ENCODE data around the gene COL8A1.

DNA sequence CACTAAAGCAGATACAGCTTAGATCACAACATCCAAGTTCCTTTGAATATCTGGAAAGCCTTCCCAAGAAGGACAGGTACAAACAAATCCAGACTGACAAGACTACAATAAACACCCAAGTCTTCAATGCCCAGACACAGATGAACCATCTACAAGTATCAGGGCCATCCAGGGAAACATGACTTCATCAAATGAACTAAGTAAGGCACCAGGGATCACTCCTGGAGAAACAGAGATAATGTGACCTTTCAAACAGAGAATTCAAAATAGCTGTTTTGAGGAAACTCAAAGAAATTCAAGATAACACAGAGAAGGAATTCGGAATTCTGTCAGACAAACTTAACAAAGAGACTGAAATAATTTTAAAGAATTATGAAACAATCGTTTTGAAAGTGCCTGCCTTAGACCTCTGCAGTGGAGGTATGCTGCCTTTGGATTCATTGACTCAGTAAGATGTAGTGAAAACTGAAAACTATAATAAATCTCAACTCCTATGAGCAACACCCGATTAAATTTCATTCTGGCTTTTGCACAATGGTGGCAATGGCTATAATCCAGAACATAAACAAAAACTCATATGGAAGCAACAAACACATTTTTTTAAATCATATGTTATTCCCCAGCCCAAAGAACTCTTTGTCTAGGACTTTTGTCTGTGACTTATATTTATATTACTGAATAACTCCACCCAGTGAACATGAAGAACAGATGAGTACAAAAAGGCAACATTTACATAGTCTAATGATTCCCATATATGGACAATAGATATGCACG is 12.6 kb upstream of the COL8A1 start:
- TF ChIP-seq, protein P1, sequence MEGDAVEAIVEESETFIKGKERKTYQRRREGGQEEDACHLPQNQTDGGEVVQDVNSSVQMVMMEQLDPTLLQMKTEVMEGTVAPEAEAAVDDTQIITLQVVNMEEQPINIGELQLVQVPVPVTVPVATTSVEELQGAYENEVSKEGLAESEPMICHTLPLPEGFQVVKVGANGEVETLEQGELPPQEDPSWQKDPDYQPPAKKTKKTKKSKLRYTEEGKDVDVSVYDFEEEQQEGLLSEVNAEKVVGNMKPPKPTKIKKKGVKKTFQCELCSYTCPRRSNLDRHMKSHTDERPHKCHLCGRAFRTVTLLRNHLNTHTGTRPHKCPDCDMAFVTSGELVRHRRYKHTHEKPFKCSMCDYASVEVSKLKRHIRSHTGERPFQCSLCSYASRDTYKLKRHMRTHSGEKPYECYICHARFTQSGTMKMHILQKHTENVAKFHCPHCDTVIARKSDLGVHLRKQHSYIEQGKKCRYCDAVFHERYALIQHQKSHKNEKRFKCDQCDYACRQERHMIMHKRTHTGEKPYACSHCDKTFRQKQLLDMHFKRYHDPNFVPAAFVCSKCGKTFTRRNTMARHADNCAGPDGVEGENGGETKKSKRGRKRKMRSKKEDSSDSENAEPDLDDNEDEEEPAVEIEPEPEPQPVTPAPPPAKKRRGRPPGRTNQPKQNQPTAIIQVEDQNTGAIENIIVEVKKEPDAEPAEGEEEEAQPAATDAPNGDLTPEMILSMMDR (IDR thresholded peaks at IDR 0.05 in 2 of 3, conservative IDR thresholded peaks at IDR 0.05 in 1 of 3; ENCODE audit: borderline replicate concordance in 1 of 3, insufficient read depth in 1 of 3, low read depth in 2 of 3, low read length in 2 of 3): no peak
- TF ChIP-seq, protein P2, sequence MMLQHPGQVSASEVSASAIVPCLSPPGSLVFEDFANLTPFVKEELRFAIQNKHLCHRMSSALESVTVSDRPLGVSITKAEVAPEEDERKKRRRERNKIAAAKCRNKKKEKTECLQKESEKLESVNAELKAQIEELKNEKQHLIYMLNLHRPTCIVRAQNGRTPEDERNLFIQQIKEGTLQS (IDR thresholded peaks at IDR 0.05): no peak
- TF ChIP-seq POLR2AphosphoS5 (IDR thresholded peaks at IDR 0.05; ENCODE audit: low read depth, low read length) (no peak), FOSL1 (IDR thresholded peaks at IDR 0.05; ENCODE audit: low read depth) (no peak), EZH2 (IDR thresholded peaks at IDR 0.05) (no peak), POLR2A (IDR thresholded peaks at IDR 0.05; ENCODE audit: borderline replicate concordance, extremely low read depth, insufficient read depth, insufficient read length) (no peak)
- TF ChIP-seq, protein P3, sequence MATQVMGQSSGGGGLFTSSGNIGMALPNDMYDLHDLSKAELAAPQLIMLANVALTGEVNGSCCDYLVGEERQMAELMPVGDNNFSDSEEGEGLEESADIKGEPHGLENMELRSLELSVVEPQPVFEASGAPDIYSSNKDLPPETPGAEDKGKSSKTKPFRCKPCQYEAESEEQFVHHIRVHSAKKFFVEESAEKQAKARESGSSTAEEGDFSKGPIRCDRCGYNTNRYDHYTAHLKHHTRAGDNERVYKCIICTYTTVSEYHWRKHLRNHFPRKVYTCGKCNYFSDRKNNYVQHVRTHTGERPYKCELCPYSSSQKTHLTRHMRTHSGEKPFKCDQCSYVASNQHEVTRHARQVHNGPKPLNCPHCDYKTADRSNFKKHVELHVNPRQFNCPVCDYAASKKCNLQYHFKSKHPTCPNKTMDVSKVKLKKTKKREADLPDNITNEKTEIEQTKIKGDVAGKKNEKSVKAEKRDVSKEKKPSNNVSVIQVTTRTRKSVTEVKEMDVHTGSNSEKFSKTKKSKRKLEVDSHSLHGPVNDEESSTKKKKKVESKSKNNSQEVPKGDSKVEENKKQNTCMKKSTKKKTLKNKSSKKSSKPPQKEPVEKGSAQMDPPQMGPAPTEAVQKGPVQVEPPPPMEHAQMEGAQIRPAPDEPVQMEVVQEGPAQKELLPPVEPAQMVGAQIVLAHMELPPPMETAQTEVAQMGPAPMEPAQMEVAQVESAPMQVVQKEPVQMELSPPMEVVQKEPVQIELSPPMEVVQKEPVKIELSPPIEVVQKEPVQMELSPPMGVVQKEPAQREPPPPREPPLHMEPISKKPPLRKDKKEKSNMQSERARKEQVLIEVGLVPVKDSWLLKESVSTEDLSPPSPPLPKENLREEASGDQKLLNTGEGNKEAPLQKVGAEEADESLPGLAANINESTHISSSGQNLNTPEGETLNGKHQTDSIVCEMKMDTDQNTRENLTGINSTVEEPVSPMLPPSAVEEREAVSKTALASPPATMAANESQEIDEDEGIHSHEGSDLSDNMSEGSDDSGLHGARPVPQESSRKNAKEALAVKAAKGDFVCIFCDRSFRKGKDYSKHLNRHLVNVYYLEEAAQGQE (IDR thresholded peaks at IDR 0.05; ENCODE audit: low read depth): no peak
- TF ChIP-seq, protein P4, sequence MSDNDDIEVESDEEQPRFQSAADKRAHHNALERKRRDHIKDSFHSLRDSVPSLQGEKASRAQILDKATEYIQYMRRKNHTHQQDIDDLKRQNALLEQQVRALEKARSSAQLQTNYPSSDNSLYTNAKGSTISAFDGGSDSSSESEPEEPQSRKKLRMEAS (IDR thresholded peaks at IDR 0.05): no peak

All from HCT116 (cell line).